GM13977 (cell line): Measurements from ENCODE around the gene PLCB1.

Experiments used
- DNase-seq: peaks from one replicate; pipeline ENCODE4 v3.0.0; 2012; ENCODE audit warnings: low spot score
- CTCF ChIP-seq: IDR thresholded peaks from 2 replicates; pipeline ENCODE4 v1.5.1; 2012; ENCODE audit warnings: mild to moderate bottlenecking, control low read depth; ENCODE audit not compliant: insufficient read depth; ENCODE audit errors: extremely low read depth, missing control alignments
- in situ Hi-C: fragments of 300-500 bp; cut with MboI; formaldehyde crosslinking; loops from one replicate; pipeline ENCODE4 v1.12.0; 2022; ENCODE audit warnings: low sequenced_read_pairs, low pct_unique_long_range_greater_than_20kb, mixed read lengths, inconsistent platforms; ENCODE audit not compliant: unreplicated experiment

Gene PLCB1

DNA sequence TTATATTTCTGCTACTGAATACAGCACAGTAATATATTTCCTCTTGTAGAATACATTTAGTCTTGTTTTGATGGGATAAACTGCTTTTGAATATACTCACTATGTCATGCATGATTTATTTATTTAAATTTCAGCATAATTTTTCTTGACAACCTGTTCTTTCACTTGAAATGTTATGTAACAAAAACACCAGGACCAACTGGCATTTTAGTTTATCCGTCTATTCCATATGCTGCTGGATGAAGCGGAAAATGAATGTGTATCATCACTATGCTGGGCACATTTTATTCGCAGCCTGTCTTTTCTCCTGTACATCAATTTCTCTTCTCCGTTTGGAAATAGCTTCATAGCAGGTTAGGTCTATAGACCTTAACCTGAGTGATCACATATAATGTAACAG, 730.0 kb downstream of the PLCB1 start:
- in situ Hi-C loops = loop anchor here (25.0 kb wide), 1 partner anchor 500 kb away; no protein-coding TSS in a partner anchor
- TF ChIP-seq CTCF = no peak
- no peak for DNase-seq

DNA sequence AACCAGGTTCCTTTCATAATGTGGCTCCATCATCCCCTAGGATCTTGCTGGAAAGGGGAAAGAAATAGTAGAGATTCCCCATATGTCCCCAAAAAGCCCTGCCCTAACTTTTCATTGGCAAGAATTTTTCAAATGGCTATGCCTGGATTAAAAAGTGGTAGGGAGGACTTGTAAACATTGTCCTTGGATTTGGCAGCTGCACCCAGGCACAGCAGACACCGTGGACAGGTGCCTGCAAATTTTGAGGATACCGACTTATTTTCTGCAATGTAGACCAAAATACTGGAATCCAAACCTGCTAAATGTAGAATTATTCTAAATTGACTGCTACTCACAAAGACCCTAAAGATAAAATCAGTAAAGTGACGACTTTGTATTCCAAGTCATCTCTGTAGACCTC, 733.6 kb downstream of the PLCB1 start:
- DNase-seq = no peak
- in situ Hi-C loops = loop anchor here (25.0 kb wide), 1 partner anchor 497 kb away; no protein-coding TSS in a partner anchor
- TF ChIP-seq CTCF = no peak

DNA sequence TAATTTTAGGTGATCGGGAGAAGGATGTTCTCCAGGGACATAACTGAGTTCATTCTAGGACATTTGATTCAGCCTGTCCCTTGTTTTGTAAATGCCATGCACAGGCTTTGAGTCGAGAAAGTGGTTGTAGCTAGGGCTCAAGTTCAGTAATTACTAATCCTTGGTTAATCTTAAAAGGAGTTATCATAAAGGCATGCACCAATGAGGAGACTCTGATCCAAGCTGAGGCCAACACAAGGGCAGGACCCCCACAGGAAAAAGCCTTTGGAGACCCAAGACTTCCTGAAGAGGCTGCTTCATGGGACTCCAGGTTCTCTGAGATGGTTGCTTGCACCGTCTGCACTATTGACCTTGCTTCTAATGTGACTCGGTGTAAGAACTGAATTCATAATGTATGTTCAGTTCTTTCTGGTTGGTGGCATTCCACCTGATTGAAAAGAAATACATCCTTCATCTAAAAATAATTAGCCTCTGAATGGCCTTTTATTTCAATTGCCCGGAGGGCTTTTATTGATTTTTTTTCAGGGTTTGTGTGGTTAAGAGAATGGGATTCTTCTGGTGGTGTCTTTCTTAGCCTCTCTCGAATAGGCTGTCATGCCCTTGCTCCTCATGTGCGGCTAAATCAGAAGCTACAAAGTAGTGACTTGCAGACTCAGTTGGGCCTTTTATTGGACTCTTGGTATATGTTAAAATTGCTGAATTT, 735.1 kb downstream of the PLCB1 start:
- DNase-seq = no peak
- in situ Hi-C loops = loop anchor here (25.0 kb wide), 1 partner anchor 495 kb away; no protein-coding TSS in a partner anchor
- no peak for TF ChIP-seq CTCF

GRCh38 chr20:8870652-8871051, 738.6 kb downstream of the PLCB1 start:
- in situ Hi-C loops = loop anchor here (25.0 kb wide), 1 partner anchor 492 kb away; no protein-coding TSS in a partner anchor
- TF ChIP-seq CTCF = no peak

DNA sequence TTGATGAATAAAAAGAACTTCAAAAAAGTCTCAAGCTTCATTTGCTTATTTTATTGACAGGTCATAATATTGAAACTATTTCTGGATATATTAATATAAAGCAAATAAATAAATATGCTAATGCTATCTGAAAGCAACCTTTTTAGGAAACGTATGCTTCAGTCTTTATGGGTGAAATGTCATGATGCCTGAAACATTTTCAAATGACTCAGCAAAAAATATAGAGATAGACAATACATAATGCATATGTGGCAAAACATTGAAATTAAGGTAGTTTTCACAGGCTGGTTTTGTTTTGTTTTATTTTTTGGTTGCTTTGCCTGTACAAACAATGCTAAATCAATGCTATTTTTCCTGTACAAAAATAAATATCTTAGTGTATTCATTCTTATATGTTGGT, 742.4 kb downstream of the PLCB1 start:
- no peak for DNase-seq
- no peak for TF ChIP-seq CTCF
- in situ Hi-C loops = loop anchor here (25.0 kb wide), 1 partner anchor 488 kb away; no protein-coding TSS in a partner anchor

More at GRCh38 chr20:8870652-8871051, 738.6 kb downstream of the PLCB1 start:
- DNase-seq = no peak

- DNase-seq = no peak
- TF ChIP-seq CTCF = no peak
- in situ Hi-C loops = no loop called here
Observed at GRCh38 chr20:8875586-8875985, 743.5 kb downstream of the PLCB1 start.

- in situ Hi-C loops = no loop called here
- DNase-seq = no peak
- no peak for TF ChIP-seq CTCF
Observed at GRCh38 chr20:8876366-8876765, 744.3 kb downstream of the PLCB1 start.
